Left cardiac atrium (tissue), 4 donors: ENCODE results near the gene GALNT11. TPM values are rescaled to one million over a fixed set of nuclear protein-coding genes. Genes with fewer than 3 reads are reported as not detected.

ENCODE experiments used
- ATAC-seq, 2 donors: fragments of 200-7000 bp; cut with Tn5 transposase; one replicate each; pipeline ENCODE4 v1.9.1; 2020; ENCODE audit warnings: mild to moderate bottlenecking in 2 of 2, moderate library complexity in 2 of 2
- DNase-seq: peaks from one replicate; pipeline ENCODE4 v3.0.0-alpha.2; 2020
- intact Hi-C, 2 donors: fragments of 100-400 bp; cut with DNase I; formaldehyde crosslinking; loops; one replicate each; pipeline versions ENCODE4 v1.14.1 to v1.15.1; 2022 to 2023
- total RNA-seq, 2 donors: library from RNA; stranded (reverse); fragmentation: NEBNext Ultra II Directional; extraction: Animal tissue kit (Norgen Biotek cat#: 25700); gene quantifications; one replicate each; pipeline ENCODE4 v1.2.1, GENCODE V29; 2021
- donor health status: DM: no; HTN: yes; CAD: no.
- donor health status: DM: no; HTN: yes; CAD: no; lungs with severe emphysema.
- donor health status: DM: yes; HTN: yes; CAD: no.
- donor health status: Dilated cardiomyopathy.

The GALNT11 gene
- total RNA-seq, 2 donors from 2014 or later, result 24.3 to 24.5 TPM

DNA sequence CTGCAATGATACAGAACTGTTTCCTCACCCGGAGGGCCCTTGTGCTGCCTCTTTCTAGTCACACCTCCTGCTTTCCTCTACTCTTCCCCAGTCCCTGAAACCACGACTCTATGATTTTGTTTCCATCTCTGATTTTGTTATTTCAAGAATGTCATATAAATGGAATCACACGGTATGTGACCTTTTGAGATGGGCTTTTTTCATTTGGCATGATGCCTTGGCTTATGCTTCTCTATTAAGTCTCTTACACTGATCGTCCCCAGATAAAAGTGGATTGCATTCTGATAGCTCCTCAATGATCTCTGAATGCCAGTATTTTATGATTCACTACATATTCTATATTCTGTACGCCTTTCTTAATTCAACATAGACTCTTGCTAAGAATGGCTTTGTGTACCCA, 78.2 kb downstream of the GALNT11 start:
- DNase-seq (no peak), ATAC-seq (no peak)
- intact Hi-C loops, result no loop called here

DNA sequence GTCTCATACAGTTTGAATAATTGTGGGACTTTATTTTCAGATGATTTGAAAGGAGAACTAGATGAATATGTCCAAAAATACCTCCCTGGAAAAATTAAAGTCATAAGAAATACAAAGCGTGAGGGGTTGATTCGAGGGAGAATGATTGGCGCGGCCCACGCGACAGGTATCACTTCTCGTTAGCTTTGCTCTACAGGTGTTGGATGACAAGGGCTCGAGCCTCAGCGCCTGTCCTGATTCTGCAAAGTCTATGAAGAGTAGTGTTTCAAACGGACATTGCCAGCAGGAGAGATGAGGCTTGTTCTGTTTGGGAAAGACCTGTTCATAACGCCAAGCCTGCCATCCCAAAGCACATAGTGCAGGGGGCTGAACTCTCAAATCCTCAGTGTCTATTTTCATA, 79.7 kb downstream of the GALNT11 start:
- intact Hi-C loops, result no loop called here
- ATAC-seq (no peak), DNase-seq (no peak)

DNA sequence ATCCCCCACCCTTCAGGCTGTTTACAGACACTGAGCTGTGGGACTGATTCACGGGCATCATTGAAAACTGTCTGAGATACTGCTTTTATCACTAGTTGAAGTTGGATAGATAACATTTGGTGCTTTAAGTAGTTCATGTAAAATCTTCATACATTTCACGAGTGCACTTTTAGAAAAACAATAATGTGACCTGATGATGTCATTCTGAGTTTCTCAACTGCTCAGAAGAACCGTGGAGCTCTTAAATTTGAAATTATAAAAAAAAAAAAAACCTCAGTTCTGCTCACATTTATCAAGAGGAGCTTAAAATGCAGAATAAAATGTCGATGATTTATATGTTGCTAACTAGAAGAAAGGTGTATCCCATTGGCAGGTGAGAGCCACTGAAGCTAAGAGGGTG, 81.5 kb downstream of the GALNT11 start:
- intact Hi-C loops, result no loop called here

DNA sequence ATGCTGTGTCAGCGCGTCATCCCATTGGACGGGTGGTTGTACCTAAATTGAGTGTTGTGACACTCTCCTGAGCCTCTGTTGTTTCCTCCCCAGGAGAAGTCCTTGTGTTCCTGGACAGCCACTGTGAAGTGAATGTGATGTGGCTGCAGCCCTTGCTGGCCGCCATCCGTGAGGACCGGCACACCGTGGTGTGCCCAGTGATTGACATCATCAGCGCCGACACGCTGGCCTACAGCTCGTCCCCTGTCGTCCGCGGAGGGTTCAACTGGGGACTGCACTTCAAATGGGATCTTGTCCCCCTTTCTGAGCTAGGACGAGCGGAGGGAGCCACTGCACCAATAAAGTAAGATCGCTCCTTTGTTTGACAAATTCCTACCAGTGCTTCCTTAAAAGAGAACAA, 82.5 kb downstream of the GALNT11 start:
- intact Hi-C loops, result no loop called here
- no peak for DNase-seq
- no peak for ATAC-seq

More for the DNA sequence above, 81.5 kb downstream of the GALNT11 start:
- DNase-seq, result no peak
- ATAC-seq, result no peak

DNA sequence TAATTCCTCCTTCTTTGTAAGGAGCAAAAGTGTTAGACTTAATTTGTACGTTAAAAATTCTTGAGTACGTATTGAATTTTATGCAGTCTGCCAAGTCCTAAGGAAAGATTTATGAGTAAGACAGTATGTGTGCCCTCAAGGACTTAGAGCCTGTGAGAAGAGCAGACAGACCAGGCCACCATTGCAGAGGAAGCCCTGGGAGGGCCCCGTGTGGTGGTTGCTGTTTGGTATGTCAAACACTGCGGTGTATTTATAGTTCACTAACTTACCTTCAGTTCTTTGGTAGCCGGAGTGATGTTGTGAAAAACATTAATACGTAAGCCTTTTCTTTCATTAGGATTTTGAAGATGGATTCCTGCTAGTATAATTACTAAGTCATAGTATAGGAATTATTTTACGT, 82.9 kb downstream of the GALNT11 start:
- intact Hi-C loops, result no loop called here
- ATAC-seq (peak in 1 of 2 donors; percentile 35), DNase-seq (no peak)

DNA sequence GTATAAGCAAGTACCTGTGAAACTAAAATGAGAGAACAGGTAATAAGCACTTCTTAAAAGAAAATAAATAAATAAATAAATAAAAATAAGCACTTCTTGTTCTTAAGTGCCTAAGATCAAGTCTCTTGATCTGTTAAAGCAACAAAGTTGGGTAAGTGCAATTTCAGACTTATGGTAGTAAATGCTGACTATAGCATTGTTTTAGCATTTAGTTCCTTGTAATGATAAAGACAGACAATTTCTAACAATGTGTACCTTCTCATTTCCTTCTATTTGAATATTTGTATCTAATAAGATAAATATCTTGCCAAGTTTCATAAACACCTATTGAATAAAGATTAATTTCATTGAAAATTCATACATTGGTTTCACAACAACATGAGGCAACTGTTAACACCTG, 87.4 kb downstream of the GALNT11 start:
- no peak for ATAC-seq
- DNase-seq, result no peak
- intact Hi-C loops, result no loop called here

DNA sequence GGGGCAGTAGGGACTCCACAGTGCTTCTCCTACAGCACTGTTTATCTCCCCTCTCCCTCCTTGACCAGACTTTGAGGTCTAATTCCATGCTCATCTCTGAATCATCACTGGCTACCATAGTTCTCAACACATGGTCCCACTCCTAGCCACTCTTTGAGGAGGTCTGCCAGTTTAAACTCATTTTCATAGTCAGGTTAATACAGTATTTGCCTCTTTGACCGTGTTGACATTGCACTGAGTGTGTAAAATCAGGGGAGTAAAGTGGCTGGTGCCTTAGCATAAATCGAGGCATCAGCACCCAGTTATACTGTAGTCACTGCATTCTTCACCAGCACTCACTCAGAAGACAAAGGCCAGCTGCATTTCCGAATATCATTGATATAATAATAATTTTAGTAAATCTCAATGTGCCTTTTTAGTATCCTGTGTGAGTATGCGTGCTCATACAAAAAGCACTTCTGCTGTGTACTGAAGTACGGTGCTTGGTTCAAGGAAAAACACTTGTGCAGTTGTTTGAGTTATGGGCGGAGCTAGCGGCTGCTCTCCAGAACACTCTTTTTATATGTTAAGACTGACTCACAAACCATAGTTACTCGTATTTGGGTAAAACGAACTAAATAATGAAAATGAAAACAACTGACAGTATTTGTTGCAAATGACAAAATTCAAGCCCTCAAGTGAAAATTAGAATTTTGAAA, 89.7 kb downstream of the GALNT11 start:
- ATAC-seq, result no peak
- intact Hi-C loops, result no loop called here
- no peak for DNase-seq

DNA sequence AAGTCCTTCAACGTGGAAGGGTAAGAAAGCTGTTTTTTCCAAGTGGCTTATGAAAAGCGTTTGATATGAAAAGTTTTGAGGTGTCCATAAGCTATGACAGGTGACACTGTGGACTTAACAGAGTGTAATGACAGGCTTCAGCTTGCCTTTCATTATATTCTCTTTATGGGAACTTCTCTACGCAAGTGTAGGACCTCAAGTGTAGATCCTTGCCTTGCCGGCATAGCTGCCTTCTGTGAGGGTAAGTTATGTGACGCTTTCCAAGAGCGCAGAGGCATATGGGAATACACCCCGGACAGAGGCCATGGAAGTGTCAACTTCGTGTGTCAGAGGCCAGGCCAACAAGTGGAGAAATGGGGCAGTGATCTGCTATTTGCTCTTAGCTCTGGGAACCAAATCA, 91.9 kb downstream of the GALNT11 start:
- intact Hi-C loops, result no loop called here
- ATAC-seq, result no peak

DNA sequence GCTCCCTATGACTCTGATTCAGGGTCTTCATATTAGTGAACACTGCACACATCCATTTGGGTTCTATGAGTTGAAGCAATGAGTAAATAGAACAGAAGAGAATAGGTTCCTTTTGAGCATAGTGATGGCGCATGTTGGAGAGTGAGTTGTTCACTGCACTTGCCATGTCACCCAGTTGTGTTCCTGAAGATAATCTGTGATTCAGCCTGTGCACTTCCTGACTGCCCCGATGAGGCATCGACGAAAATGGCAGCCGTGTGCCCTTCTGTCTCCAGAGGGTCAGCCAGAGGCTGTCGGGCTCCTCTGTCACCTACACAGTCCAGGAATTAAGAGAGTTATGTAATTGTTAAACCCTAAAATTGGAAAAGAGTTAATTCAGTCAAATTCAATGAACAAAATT, 94.7 kb downstream of the GALNT11 start:
- DNase-seq (no peak), ATAC-seq (no peak)
- intact Hi-C loops, result no loop called here

More for the DNA sequence above, 91.9 kb downstream of the GALNT11 start:
- no peak for DNase-seq

DNA sequence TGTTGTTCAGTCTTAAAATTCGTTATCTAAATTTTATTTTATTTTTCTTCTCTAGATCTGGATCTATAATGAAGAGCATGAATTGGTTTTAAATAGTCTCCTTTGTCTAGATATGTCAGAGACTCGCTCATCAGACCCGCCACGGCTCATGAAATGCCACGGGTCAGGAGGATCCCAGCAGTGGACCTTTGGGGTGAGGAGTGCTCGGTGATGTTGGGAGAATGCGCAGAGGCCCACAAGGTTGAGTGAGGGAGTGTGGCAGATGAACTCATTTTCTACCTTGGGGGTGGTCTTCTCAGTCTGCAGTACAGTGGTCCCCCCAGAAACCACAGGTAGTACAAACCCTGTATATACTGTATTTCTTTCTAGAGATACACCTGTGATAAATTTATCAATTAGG, 95.3 kb downstream of the GALNT11 start:
- intact Hi-C loops, result no loop called here
- ATAC-seq (no peak), DNase-seq (no peak)

DNA sequence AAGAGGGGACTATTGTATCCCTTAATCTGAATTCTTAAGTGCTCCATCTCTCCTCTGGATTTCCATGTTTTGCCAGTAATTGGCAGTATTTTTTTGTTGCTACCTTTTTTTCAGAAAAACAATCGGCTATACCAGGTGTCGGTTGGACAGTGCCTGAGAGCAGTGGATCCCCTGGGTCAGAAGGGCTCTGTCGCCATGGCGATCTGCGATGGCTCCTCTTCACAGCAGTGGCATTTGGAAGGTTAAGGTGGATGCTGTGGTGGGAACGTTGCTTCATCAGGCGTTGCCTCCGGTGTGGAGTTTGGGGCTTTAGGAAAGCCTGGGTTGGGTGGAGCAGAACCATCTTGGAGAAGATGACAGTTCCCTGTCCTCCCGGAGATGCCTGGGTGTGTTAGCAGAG, 96.0 kb downstream of the GALNT11 start:
- intact Hi-C loops, result no loop called here
- no peak for DNase-seq
- no peak for ATAC-seq

DNA sequence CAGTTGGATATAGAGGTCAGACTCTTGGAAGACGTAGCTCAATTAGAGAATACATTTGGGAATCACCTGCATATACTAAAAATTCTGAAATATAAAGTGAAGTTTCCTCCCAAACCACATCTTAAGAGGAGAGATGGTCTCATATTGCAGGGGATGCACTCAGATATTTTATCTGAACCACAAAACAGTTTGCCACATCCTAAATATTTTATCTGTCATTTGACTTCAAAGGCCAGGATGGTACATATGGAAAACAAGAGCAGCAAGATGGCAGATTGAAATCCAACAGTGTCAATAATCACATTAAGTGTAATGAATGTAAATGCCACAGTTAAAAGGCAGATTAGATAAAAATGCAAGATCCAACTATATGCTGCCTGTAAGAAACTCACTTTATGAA, 97.1 kb downstream of the GALNT11 start:
- DNase-seq (no peak), ATAC-seq (no peak)
- intact Hi-C loops, result no loop called here

DNA sequence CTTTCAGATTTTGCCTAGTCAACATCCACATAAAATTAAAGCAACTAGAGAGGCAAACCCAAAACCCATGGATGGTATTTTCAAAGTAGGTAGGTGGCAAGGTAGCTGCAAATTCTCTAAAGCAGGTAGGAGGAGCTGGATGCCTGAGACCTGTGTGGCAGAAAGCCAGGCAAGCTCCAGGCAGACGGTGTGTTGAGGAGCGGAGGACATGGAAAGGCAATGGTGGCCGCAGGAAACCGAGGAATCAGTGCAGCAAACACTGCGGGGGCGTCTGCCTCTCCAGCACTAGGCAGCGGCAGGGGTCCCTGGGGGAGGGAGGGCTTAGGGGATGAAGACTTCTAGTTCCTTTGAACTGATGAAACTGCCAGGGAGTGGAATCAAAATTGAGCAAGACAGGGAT, 101.3 kb downstream of the GALNT11 start:
- DNase-seq, result no peak
- intact Hi-C loops, result no loop called here

DNA sequence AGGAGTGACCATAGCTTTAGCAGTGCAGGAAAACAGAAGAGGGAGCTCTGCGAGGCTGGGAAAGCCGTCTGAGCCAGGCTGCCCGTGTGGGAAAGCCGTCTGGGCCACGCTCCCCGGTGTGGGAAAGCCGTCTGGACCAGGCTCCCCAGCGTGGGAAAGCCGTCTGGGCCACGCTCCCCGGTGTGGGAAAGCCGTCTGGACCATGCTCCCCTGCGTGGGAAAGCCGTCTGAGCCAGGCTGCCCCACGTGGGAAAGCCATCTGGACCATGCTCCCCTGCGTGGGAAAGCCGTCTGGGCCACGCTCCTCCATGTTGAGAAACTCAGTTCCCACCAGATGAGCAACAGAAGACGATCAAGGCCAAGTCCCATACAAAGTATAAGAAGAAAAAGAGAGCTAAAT, 101.8 kb downstream of the GALNT11 start:
- intact Hi-C loops, result no loop called here
- no peak for ATAC-seq
- no peak for DNase-seq

More for the DNA sequence above, 101.3 kb downstream of the GALNT11 start:
- no peak for ATAC-seq

DNA sequence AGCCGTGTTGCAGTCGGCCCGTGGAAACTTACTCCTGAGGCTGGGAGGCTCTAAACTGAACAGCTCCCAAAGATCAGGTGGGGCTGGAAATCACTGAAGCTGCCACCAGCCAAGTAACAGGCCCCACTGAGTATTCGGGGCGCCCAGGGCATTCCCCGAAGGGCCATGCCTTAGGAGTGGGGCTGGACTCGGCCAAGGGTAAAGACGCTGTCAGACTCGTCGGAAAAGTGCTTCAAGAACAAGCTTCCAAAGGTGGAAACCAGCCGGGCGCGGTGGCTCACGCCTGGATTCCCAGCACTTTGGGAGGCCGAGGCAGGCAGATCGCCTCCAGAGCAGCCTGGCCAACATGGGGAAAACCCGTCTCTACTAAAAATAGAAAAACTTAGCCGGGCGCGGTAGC, 102.8 kb downstream of the GALNT11 start:
- no peak for ATAC-seq
- intact Hi-C loops, result no loop called here
- DNase-seq, result no peak

DNA sequence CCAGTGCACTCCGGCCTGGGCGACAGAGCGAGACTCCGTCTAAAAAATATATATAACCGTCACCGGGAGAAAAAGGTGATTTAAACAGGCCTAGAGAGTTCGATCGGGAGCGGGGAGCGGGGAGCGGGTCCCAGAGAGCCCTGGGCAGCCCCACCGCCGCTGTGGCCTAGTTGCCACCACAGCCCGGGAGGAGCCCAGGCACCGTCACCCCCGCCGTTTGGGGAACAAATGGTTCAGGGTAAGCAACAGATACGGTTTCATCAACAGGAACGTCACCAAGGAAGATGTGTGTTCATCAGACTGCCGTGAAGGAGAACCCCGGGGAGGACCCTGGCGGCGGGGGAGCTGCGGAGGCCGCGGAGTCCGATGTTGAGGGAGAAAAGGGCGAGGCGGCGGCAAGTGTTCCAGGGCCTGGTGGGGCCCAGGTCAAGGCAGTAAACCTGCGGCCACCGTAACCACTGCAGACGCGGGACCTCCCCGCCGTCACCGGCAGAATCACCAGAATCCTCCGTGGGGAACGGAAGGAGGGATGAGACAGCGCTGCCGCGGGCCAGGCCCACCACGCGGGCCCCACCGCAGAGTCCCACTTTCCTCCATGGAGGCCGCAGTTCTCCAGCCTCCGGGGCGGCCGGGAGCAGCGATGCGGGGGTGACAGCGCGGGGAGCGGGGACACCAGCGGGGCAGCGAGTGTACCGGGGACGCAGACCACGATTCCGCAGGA, 103.4 kb downstream of the GALNT11 start:
- DNase-seq (no peak), ATAC-seq (no peak)
- intact Hi-C loops, result no loop called here

DNA sequence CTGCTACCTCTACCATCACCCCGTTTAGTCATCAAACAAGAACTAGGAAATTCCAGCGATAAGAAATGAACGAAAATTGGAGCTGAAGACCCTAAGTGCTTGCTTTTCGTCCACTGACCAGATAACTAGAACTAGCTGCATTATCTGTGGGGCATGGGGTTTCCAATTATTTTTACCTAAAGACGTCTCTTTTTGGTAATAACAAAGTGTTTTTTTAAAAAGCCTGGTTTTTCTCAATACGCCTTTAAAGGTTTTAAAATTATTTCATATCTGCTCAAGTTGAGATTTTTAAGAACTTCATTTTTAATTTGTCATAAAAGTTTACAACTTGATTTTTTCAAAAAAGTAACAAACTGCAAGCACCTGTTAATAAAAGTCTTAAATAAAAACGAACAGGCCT, 104.2 kb downstream of the GALNT11 start:
- DNase-seq, result no peak
- intact Hi-C loops, result no loop called here
- ATAC-seq, result no peak

DNA sequence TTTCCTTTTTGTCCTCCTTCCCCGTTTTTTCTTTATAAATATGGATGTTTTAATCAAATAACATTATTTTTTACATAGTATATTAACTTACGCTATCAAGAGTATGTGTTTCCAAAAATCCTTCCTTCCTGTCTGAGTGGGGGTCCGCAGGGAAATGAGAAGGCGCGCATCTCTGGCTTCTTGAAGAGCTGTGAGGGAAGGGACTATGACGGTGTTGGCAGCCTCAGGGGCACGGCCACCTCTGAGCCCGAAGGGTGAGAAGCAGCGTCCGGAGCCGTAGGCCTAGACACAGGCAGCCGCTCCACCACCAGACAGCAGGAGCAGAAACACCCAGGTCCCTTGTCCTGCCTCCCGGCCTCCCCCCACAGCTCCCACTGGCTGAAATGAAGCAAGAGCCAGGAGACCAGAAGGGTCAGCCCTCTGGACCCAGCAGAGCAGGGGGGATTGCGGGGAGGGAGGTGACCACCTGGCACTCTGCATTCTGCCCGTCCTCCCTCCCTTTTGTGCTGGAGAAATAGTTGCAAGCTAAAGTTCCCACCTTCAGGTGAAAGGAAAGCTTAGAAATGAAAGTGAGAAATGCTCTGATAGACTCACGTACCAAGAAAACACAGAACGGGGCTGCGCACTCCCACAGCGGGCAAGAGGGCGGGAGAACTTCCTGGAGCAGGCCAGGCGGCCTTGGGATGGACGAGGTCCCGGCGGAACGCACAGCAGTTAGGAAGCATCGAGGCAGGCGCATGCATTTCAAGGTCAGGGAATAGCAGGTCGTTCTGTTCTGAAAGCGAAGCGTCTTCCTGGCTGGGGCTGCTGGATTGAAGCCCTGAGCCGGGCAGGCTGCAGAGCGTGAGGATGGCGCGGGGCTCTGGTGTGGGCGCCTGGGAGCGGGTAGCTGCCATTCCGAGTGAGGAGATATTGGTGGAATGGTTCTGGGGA, 105.5 kb downstream of the GALNT11 start:
- intact Hi-C loops, result no loop called here
- ATAC-seq (no peak), DNase-seq (no peak)

DNA sequence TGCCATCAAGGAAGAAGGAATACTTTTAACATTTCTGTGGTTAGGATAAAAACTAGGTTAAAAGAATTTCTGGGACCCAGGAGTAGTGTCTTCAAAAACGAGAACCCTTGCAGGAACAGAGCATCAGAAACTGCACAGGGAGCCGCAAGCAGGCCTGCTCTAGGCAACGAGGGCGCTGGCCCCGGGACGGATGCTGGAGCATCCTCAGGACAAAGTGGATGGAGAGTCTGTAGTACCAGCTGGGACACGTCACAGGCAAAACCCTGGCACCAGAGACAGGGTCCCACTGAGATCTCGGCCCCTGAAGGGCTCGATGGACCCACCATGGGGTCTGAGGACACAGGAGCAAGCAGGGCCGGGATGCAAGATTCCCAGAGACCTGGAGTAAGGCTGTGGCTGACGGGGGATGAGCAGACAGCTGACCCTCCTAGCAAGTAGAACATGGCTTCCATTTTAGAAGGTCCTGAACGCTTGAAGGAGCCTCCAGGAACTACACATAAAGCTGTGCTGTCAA, 106.6 kb downstream of the GALNT11 start:
- ATAC-seq, result no peak
- intact Hi-C loops, result no loop called here
- no peak for DNase-seq

DNA sequence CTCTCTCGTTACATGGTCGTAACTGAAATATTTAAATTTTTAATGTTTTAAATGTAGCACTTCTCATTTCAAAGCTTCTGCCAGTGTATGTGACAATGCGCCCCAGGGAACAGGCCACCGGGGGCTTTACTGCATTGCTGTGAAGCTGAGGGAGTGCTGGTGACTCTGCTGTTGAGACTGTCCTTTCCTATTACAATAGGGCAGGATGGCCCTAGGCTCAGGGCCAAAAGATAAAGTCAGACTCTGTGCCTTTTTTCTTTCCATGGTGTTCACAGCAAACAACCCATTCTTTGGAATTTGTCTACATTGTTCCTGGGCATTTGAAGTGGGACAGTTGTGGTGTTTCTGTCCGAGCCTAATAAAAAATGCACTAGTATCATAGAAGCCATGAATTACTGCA, 107.3 kb downstream of the GALNT11 start:
- intact Hi-C loops, result no loop called here
- peak in 1 of 2 donors; percentile 27 for ATAC-seq
- DNase-seq, result no peak
